ENCODE measurements around the gene LMAN1.

- TF ChIP-seq, protein P1, sequence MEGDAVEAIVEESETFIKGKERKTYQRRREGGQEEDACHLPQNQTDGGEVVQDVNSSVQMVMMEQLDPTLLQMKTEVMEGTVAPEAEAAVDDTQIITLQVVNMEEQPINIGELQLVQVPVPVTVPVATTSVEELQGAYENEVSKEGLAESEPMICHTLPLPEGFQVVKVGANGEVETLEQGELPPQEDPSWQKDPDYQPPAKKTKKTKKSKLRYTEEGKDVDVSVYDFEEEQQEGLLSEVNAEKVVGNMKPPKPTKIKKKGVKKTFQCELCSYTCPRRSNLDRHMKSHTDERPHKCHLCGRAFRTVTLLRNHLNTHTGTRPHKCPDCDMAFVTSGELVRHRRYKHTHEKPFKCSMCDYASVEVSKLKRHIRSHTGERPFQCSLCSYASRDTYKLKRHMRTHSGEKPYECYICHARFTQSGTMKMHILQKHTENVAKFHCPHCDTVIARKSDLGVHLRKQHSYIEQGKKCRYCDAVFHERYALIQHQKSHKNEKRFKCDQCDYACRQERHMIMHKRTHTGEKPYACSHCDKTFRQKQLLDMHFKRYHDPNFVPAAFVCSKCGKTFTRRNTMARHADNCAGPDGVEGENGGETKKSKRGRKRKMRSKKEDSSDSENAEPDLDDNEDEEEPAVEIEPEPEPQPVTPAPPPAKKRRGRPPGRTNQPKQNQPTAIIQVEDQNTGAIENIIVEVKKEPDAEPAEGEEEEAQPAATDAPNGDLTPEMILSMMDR (IDR thresholded peaks at IDR 0.05; ENCODE audit: insufficient read depth, low read length, poor library complexity, severe bottlenecking): no peak
- TF ChIP-seq EZH2phosphoT487 (conservative IDR thresholded peaks at IDR 0.05; ENCODE audit: low read length): no peak
Measured at GRCh38 chr18:59386909-59387686, 28.0 kb upstream of the LMAN1 start.

Measured in SU-DHL-6 (cell line).